Esophagus squamous epithelium (tissue), 5 donors: Measurements from ENCODE around the gene CPM. TPM values are rescaled to one million over a fixed set of nuclear protein-coding genes. Genes with fewer than 3 reads are reported as not detected.
A peak's percentile ranks its signal among the peaks of the same experiment; 100 is the strongest.

ENCODE experiments used
- DNase-seq: peaks from one replicate; lab custom pipeline; 2025; lab: John Stamatoyannopoulos, UW
- H3K27ac ChIP-seq, 4 donors: fragments of 200-600 bp; sonication (generic); one replicate each; pipeline ENCODE4 v1.5.1; 2016 to 2019; ENCODE audit warnings: mild to moderate bottlenecking in 1 of 4
- H3K27me3 ChIP-seq, 4 donors: fragments of 200-600 bp; sonication (generic); 1 replicate in 3 of 4; 2 replicates in 1 of 4; pipeline versions ENCODE4 v1.5.1 to v1.6.0; 2017 to 2021; ENCODE audit warnings: antibody characterized with exemption in 1 of 4
- H3K36me3 ChIP-seq, 3 donors: fragments of 200-600 bp; sonication (generic); one replicate each; pipeline ENCODE4 v1.5.1; 2016 to 2019
- H3K4me1 ChIP-seq, 3 donors: fragments of 200-600 bp; sonication (generic); one replicate each; pipeline ENCODE4 v1.5.1; 2017 to 2019
- H3K4me3 ChIP-seq, 4 donors: fragments of 200-600 bp; sonication (generic); 1 replicate in 3 of 4; 2 replicates in 1 of 4; pipeline ENCODE4 v1.5.1; 2016 to 2019; ENCODE audit warnings: mild to moderate bottlenecking in 2 of 4, moderate library complexity in 1 of 4
- H3K9me3 ChIP-seq, 3 donors: fragments of 200-600 bp; sonication (generic); one replicate each; pipeline ENCODE4 v1.5.1; 2016 to 2019
- POLR2A ChIP-seq, 4 donors: fragments of 450-650 bp; IDR thresholded peaks; one replicate each; pipeline ENCODE4 v1.6.1; 2017; ENCODE audit warnings: antibody characterized with exemption in 4 of 4, mild to moderate bottlenecking in 4 of 4, moderate library complexity in 3 of 4
- WGBS, 2 donors: methylation state at CpG; one replicate each; pipeline ENCODE4 v1.1.5; 2018; 5-methylcytosine and 5-hydroxymethylcytosine counted together
- intact Hi-C: fragments of 100-400 bp; cut with DNase I; formaldehyde crosslinking; loops from one replicate; pipeline ENCODE4 v1.15.0; 2022
- total RNA-seq, 4 donors: library from RNA; depleted of rRNA; stranded (reverse); fragments of >200 nt; gene quantifications; one replicate each; pipeline ENCODE4 v1.1.0, GENCODE V29; 2016
- TF ChIP-seq, protein P1 (sequence below), 6 experiments: fragments of 450-650 bp in 4 of 6; fragments of 200-600 bp in 2 of 6; sonication (generic) in 2 of 6; IDR thresholded peaks; one replicate each; pipeline ENCODE4 v1.5.1; 2016 to 2019; ENCODE audit warnings: antibody characterized with exemption in 6 of 6, mild to moderate bottlenecking in 4 of 6, moderate library complexity in 4 of 6
- donor health status: DM: yes; HTN: yes; CAD: no.

Gene CPM
- total RNA-seq, 4 donors from 2014 or later, result 10.9 to 35.5 (median 20.6) TPM

DNA sequence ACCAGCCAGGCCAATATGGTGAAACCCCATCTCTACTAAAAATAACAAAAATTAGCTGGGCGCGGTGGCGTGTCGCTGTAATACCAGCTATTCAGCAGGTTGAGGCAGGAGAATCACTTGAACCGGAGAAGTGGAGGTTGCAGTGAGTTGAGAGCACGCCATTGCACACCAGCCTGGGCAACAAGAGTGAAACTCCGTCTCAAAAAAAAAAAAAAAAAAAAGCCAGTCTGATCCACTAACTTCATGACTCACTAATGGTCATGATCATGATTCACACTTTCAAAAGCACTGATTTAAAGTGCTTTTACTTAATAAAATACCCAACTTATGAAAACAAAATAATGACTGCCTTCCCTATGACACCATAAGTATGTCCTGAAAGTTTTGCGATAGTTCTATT, 38.4 kb upstream of the CPM start:
- H3K27ac ChIP-seq, result peak overlapping the region; percentile 24 to 68 (median 46)
- H3K9me3 ChIP-seq, result no peaks in the 10 kb centered on the region

DNA sequence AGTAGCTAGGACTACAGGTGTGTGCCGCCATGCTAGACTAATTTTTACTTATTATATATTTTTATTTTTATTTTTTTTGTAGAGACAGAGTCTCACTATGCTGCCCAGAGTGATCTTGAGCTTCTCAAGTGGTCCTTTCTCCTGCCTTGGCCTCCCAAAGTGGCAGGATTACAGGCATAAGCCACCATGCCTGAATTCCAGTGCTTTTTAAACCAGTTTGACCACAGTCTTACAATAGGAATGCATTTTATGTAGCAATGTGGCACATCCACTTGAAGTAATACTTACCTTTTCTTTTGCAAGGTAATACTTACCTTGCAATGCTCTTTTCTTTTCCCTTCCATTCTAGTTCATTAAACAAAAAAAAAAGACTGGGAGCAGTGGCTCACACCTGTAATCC, 38.0 kb upstream of the CPM start:
- intact Hi-C loops, result no loop called here

More for the DNA sequence above, 38.4 kb upstream of the CPM start:
- Histone ChIP-seq H3K27me3 (no peaks in the 10 kb centered on the region), H3K4me3 (no peak overlapping the region), H3K4me1 (peaks cover 0 to 15% (median 0%) of the 10 kb centered on the region in 3 donors), H3K36me3 (no peaks in the 10 kb centered on the region)
- TF ChIP-seq, protein P1, sequence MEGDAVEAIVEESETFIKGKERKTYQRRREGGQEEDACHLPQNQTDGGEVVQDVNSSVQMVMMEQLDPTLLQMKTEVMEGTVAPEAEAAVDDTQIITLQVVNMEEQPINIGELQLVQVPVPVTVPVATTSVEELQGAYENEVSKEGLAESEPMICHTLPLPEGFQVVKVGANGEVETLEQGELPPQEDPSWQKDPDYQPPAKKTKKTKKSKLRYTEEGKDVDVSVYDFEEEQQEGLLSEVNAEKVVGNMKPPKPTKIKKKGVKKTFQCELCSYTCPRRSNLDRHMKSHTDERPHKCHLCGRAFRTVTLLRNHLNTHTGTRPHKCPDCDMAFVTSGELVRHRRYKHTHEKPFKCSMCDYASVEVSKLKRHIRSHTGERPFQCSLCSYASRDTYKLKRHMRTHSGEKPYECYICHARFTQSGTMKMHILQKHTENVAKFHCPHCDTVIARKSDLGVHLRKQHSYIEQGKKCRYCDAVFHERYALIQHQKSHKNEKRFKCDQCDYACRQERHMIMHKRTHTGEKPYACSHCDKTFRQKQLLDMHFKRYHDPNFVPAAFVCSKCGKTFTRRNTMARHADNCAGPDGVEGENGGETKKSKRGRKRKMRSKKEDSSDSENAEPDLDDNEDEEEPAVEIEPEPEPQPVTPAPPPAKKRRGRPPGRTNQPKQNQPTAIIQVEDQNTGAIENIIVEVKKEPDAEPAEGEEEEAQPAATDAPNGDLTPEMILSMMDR (IDR thresholded peaks at IDR 0.05), result no peak
- no peak for TF ChIP-seq POLR2A (IDR thresholded peaks at IDR 0.05)
- DNase-seq, result no peak
- WGBS, 2 donors, result 32 to 54% methylated on average over 8 of the region's 8 CpGs
- intact Hi-C loops, result no loop called here

DNA sequence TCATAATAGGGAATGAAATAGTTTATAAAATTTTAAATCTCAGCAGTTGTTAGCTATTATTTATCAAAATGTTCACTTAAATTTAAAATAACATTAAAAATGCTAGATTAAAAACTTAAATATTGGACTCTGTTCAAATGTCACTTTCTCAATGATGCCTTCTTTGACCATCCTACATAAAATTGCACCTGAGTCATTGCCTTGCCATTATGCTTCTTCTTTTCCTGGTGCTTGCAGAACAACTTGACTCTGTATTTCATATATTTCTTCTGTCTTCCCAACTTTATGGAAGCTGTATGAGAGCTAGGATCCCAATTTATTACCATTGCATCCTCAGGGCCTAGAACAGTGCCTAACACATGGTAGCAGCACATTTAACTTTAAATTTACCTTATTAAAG, 37.3 kb upstream of the CPM start:
- H3K27me3 ChIP-seq, result no peaks in the 10 kb centered on the region
- H3K27ac ChIP-seq, result peak overlapping the region in 1 of 4 donors; percentile 28
- intact Hi-C loops, result no loop called here
- H3K4me1 ChIP-seq, result peaks cover 0 to 15% (median 0%) of the 10 kb centered on the region in 3 donors
- no peak for TF ChIP-seq POLR2A (IDR thresholded peaks at IDR 0.05)
- TF ChIP-seq, protein P1 (IDR thresholded peaks at IDR 0.05), result no peak
- H3K9me3 ChIP-seq, result no peaks in the 10 kb centered on the region
- no peaks in the 10 kb centered on the region for H3K36me3 ChIP-seq
- no peak overlapping the region for H3K4me3 ChIP-seq
- DNase-seq, result no peak

More for the DNA sequence above, 38.0 kb upstream of the CPM start:
- H3K36me3 ChIP-seq, result no peaks in the 10 kb centered on the region
- peaks cover 0 to 15% (median 0%) of the 10 kb centered on the region in 3 donors for H3K4me1 ChIP-seq
- no peak for TF ChIP-seq POLR2A (IDR thresholded peaks at IDR 0.05)
- TF ChIP-seq, protein P1 (IDR thresholded peaks at IDR 0.05), result no peak
- peak overlapping the region; percentile 24 to 68 (median 46) for H3K27ac ChIP-seq
- H3K27me3 ChIP-seq, result no peaks in the 10 kb centered on the region
- H3K9me3 ChIP-seq, result no peaks in the 10 kb centered on the region
- WGBS, 2 donors, result 100% methylated on average over 1 of the region's 1 CpG
- H3K4me3 ChIP-seq, result no peak overlapping the region
- DNase-seq, result no peak

DNA sequence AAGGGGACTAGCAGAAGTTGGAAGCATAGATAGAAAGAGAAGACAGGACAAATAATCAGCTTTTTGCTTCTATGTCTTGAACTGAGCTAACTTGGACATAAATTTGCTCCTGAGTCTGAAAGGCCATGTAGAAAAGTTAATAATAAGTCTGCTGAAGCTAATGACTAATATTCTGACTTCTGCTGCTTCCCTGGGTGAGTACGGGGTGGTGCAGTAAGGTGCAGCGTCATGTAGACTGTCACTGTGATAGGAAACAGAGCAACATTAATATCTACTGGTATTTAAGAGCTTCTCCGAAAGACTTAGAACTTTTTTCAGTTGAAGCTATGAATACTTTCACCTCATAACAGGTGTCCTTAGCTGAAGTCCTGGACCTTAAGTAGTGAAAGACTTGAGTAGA, 34.1 kb upstream of the CPM start:
- TF ChIP-seq, protein P1 (IDR thresholded peaks at IDR 0.05), result no peak
- TF ChIP-seq POLR2A (IDR thresholded peaks at IDR 0.05), result no peak
- H3K27me3 ChIP-seq, result no peaks in the 10 kb centered on the region
- H3K4me3 ChIP-seq, result no peak overlapping the region
- no peaks in the 10 kb centered on the region for H3K36me3 ChIP-seq
- WGBS, 2 donors, result 85 to 90% methylated on average over 3 of the region's 3 CpGs
- H3K4me1 ChIP-seq, result peaks cover 0 to 30% (median 3%) of the 10 kb centered on the region in 3 donors
- no peak overlapping the region for H3K27ac ChIP-seq
- H3K9me3 ChIP-seq, result no peaks in the 10 kb centered on the region
- no peak for DNase-seq
- intact Hi-C loops, result no loop called here

DNA sequence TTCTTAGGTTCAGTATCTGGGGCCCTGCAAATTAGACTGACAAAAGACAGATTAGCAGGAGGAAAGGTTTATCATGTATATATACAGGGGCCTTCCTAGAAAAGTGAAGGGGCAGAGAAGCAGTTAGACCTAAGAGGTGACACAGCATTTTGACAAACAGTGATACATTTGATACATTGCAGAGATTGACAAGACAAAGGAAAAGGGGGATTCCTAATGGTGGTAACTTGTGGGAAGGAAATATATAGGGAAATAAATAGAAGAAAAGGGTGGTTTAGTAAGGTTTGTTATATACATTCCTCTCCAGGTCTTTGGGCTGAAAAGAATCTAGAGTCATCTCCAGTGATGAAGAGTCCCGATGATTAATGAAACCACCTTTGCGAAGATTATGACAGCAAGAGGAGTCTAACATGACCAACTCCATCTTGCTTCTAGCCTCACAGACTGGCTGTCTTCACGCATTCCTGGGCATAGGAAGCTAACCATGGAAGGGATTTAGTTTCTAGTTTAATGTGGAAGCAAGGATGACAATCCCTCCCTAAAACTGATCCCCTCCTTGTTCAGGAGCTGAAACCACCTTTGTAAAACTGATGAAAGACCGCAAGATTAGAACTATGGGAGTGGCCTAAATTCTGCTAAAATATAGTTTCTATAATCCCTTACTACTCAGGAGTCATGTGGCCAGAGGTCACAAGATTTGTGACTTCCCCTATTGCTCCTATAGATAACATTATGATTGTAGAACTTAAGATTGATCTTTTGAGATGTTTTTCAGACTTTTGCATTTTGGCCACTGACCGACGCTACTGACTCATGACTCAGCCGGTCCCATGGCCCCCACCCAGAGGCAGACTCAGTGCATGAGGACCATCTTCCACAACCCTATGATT, 31.1 kb upstream of the CPM start:
- no peaks in the 10 kb centered on the region for H3K36me3 ChIP-seq
- intact Hi-C loops, result no loop called here
- H3K4me3 ChIP-seq, result no peak overlapping the region
- WGBS, 2 donors, result 89 to 92% methylated on average over 7 of the region's 7 CpGs
- H3K27me3 ChIP-seq, result no peaks in the 10 kb centered on the region
- H3K27ac ChIP-seq, result peak overlapping the region in 2 of 4 donors; percentile 59 to 60
- no peaks in the 10 kb centered on the region for H3K9me3 ChIP-seq
- no peak for DNase-seq
- peaks cover 0 to 26% (median 9%) of the 10 kb centered on the region in 3 donors for H3K4me1 ChIP-seq
- no peak for TF ChIP-seq POLR2A (IDR thresholded peaks at IDR 0.05)
- TF ChIP-seq, protein P1 (IDR thresholded peaks at IDR 0.05), result no peak
